ENCODE results near the gene SLC25A21. TPM values are rescaled to one million over a fixed set of nuclear protein-coding genes. Genes with fewer than 3 reads are reported as not detected.

Gene SLC25A21
- total and polyA plus RNA-seq, 10 of the 15 experiments (the other 5 are each of a cell fraction or from before 2014, with no cell fraction given): 0.06 to 0.72 (median 0.17) TPM; not detected in 3

DNA sequence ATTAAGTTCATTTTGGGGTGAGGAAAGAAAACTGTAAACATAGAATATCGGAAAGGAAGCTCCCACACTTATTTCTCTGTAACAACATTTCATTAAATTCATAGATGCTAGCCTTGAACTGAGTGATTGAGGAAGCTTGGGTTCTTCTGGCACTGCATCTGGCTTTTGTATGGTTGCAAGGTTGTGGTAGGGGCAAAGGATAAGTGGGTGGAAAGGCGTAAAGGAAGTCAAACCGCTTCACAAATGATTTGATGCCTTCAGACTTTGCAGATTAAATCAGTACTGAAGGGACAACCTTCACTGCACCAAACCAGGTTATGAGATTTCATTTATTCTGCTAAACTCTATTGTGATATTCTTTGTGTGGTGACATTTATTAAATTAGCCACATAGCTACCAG, 538.8 kb downstream of the SLC25A21 start (continued):
- TF ChIP-seq, protein P1, sequence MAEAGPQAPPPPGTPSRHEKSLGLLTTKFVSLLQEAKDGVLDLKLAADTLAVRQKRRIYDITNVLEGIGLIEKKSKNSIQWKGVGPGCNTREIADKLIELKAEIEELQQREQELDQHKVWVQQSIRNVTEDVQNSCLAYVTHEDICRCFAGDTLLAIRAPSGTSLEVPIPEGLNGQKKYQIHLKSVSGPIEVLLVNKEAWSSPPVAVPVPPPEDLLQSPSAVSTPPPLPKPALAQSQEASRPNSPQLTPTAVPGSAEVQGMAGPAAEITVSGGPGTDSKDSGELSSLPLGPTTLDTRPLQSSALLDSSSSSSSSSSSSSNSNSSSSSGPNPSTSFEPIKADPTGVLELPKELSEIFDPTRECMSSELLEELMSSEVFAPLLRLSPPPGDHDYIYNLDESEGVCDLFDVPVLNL (IDR thresholded peaks at IDR 0.05; ENCODE audit: low read depth, low read length): no peak
- TF ChIP-seq ZNF217 (IDR thresholded peaks at IDR 0.05): no peak
- no peak for TF ChIP-seq SMAD1 (IDR thresholded peaks at IDR 0.05; ENCODE audit: low read depth, partially characterized antibody)
- no peak for TF ChIP-seq NFYB (IDR thresholded peaks at IDR 0.05; ENCODE audit: insufficient read depth, low read depth, low read length)

Small RNA genes lying within 50 kb of the gene (microRNA-seq; reads per million reads assigned to microRNA genes)
- gene MIR4503: not detected

Small RNA genes lying within 50 kb of the gene (small RNA-seq; reads per million reads assigned to genes)
- not detected for gene MIR4503
- gene RNU6-273P: not detected

Other genes starting within 250 kb of the SLC25A21 start
- not detected in 2 replicates for gene MIPOL1, start 25.3 kb upstream of the SLC25A21 start, total RNA-seq (2014; rRNA removed)
- not detected in 2 replicates for gene MIPOL1, start 25.3 kb upstream of the SLC25A21 start, total RNA-seq (2014; rRNA removed; fragmentation: Illumina TruSeq; extraction: Trizol)
- gene MIPOL1, start 25.3 kb upstream of the SLC25A21 start, total RNA-seq (2021): not detected in 2 replicates
- not detected in 2 replicates for gene MIPOL1, start 25.3 kb upstream of the SLC25A21 start, polyA plus RNA-seq (2011; rRNA removed)
- not detected in 2 replicates for gene MIPOL1, start 25.3 kb upstream of the SLC25A21 start, polyA plus RNA-seq (2014; fragmentation: Illumina TruSeq; extraction: Trizol)
- not detected for gene MIPOL1, start 25.3 kb upstream of the SLC25A21 start, polyA plus RNA-seq (2014; fragmentation: Nextera tagmentation; extraction: Ambion mirVana)
- not detected in 2 replicates for gene MIPOL1, start 25.3 kb upstream of the SLC25A21 start, polyA plus RNA-seq (2014; rRNA removed)
- under 1 TPM in 1 of 2 experiments, not detected in 1; 0.06 TPM for gene MIPOL1, start 25.3 kb upstream of the SLC25A21 start, polyA plus RNA-seq (2016; fragmentation: Nextera tagmentation; extraction: Ambion mirVana)

All from GM12878 (cell line).